GM12878 (cell line): ENCODE results near the gene ZNF496. TPM values are rescaled to one million over a fixed set of nuclear protein-coding genes. Genes with fewer than 3 reads are reported as not detected.

Experiments
- ATAC-seq: fragments of 200-7000 bp; cut with Tn5 transposase; 3 replicates; pipeline ENCODE4 v1.9.1; 2020; ENCODE audit warnings: mild to moderate bottlenecking, moderate library complexity
- BruUV-seq: library from RNA; stranded (reverse); fragments of 400-500 nt; replicated peaks from 2 replicates; lab custom pipeline; 2021; lab: Mats Ljungman, UMichigan
- CTCF ChIA-PET: fragments of 300-600 bp; sonication (Branson Sonifier 250); formaldehyde crosslinking; extraction: SDS; loops from one replicate; lab custom pipeline; 2021; ENCODE audit warnings: inconsistent platforms; lab: Yijun Ruan, JAX
- POLR2A ChIA-PET: fragments of 350-600 bp; formaldehyde crosslinking; extraction: SDS; loops from one replicate; lab custom pipeline; 2021; ENCODE audit warnings: inconsistent platforms; lab: Charles Lee
- RAD21 ChIA-PET: fragments of 300-600 bp; sonication (Branson Sonifier 250); formaldehyde crosslinking; loops from one replicate; lab custom pipeline; 2023; ENCODE audit warnings: antibody characterized with exemption; ENCODE audit not compliant: unreplicated experiment; lab: Charles Lee
- SMC1A ChIA-PET: fragments of 300-600 bp; sonication (Branson Sonifier 250); formaldehyde crosslinking; loops from one replicate; lab custom pipeline; 2023; ENCODE audit not compliant: unreplicated experiment, uncharacterized antibody; lab: Charles Lee
- DNase-seq: peaks from one replicate; pipeline ENCODE4 v3.0.0-alpha.2; 2011; ENCODE audit warnings: low read depth, low spot score
- FAIRE-seq: peaks from 3 replicates; lab custom pipeline; 2011; peaks lifted over from hg19 to GRCh38; lab: Jason Lieb, UNC
- H2AFZ ChIP-seq: 2 replicates; pipeline ENCODE4 v1.6.0; 2011; ENCODE audit warnings: low read depth, low read length, control low read depth; ENCODE audit not compliant: control insufficient read depth
- H3K27ac ChIP-seq: 2 replicates; pipeline ENCODE4 v1.5.1; 2011; ENCODE audit warnings: control low read depth; ENCODE audit not compliant: control insufficient read depth, insufficient read depth
- H3K27me3 ChIP-seq, 2 experiments: replicated peaks in 1 of 2; 2 replicates each; pipeline versions ENCODE4 v1.6.0 to v1.6.1; 2011; ENCODE audit warnings: low read length in 1 of 2; ENCODE audit not compliant: control insufficient read depth in 2 of 2, insufficient read depth in 2 of 2
- H3K36me3 ChIP-seq, 2 experiments: 2 replicates each; pipeline ENCODE4 v1.5.1; 2011; ENCODE audit warnings: low read length in 1 of 2; ENCODE audit not compliant: control insufficient read depth in 2 of 2, insufficient read depth in 2 of 2
- H3K4me1 ChIP-seq: 2 replicates; pipeline ENCODE4 v1.6.1; 2011; ENCODE audit warnings: mild to moderate bottlenecking, low read length, moderate library complexity, mixed read lengths; ENCODE audit not compliant: control insufficient read depth, insufficient read depth
- H3K4me2 ChIP-seq: 2 replicates; pipeline ENCODE4 v1.6.0; 2011; ENCODE audit warnings: control low read depth; ENCODE audit not compliant: control insufficient read depth, insufficient read depth
- H3K4me3 ChIP-seq: fragments of 200-600 bp; sonication (generic); 2 replicates; pipeline ENCODE4 v1.5.1; 2016
- H3K79me2 ChIP-seq: 2 replicates; pipeline ENCODE4 v1.6.0; 2011; ENCODE audit warnings: low read length; ENCODE audit not compliant: control insufficient read depth, insufficient read depth
- H3K9ac ChIP-seq: 2 replicates; pipeline ENCODE4 v1.8.0; 2011; ENCODE audit warnings: low read length, control low read depth, mixed read lengths; ENCODE audit not compliant: control insufficient read depth, insufficient read depth
- H3K9me3 ChIP-seq: replicated peaks from 3 replicates; pipeline ENCODE4 v1.5.1; 2011; ENCODE audit warnings: mild to moderate bottlenecking, low read length; ENCODE audit not compliant: control insufficient read depth, insufficient read depth
- H4K20me1 ChIP-seq: 2 replicates; pipeline ENCODE4 v1.6.0; 2011; ENCODE audit not compliant: control insufficient read depth, insufficient read depth
- BHLHE40 ChIP-seq, 2 experiments: fragments of 450-650 bp in 1 of 2; IDR thresholded peaks; 2 replicates each; pipeline ENCODE4 v1.6.1; 2011 to 2017; ENCODE audit warnings: low read depth in 2 of 2, borderline replicate concordance in 1 of 2, improper control_type of control experiment in 1 of 2, low read length in 1 of 2, mild to moderate bottlenecking in 1 of 2
- CBFB ChIP-seq: IDR thresholded peaks from 2 replicates; pipeline ENCODE4 v1.6.1; 2016; ENCODE audit warnings: antibody characterized with exemption, low read depth
- E2F8 ChIP-seq: fragments of 450-650 bp; IDR thresholded peaks from 2 replicates; pipeline ENCODE4 v1.6.1; 2018; ENCODE audit warnings: mild to moderate bottlenecking, low read depth, moderate library complexity; ENCODE audit not compliant: partially characterized antibody
- LARP7 ChIP-seq: fragments of 450-650 bp; IDR thresholded peaks from 2 replicates; pipeline ENCODE4 v1.6.1; 2017; ENCODE audit warnings: mild to moderate bottlenecking
- NR2C2 ChIP-seq: IDR thresholded peaks from 2 replicates; pipeline ENCODE4 v1.6.1; 2011; ENCODE audit warnings: borderline replicate concordance, low read depth; ENCODE audit not compliant: control insufficient read depth, insufficient read length
- RELA ChIP-seq: fragments of 450-650 bp; IDR thresholded peaks from 2 replicates; pipeline ENCODE4 v1.8.0; 2014; ENCODE audit warnings: borderline replicate concordance; ENCODE audit not compliant: partially characterized antibody
- WGBS: methylation state at CpG from one replicate; pipeline ENCODE4 v1.1.6; 2016; ENCODE audit warnings: low lambda C conversion rate; ENCODE audit not compliant: insufficient replicate concordance, insufficient coverage; ENCODE audit errors: missing lambda C conversion rate; 5-methylcytosine and 5-hydroxymethylcytosine counted together
- in situ Hi-C: fragments of 300-500 bp; cut with MboI; formaldehyde crosslinking; loops from 9 replicates; pipeline ENCODE4 v1.14.3; 2018; ENCODE audit warnings: mixed read lengths
- intact Hi-C: fragments of 100-400 bp; cut with micrococcal nuclease; formaldehyde crosslinking; loops from one replicate; pipeline ENCODE4 v1.14.2; 2022; ENCODE audit not compliant: unreplicated experiment
- polyA plus RNA-seq, 11 experiments: library from polyadenylated mRNA; depleted of rRNA in 4 of 11; unstranded in 6 of 11; stranded (reverse) in 5 of 11; fragments of >200 nt; fragmentation: Nextera tagmentation in 4 of 11; fragmentation: Illumina TruSeq in 1 of 11; extraction: Ambion mirVana in 4 of 11; extraction: Trizol in 1 of 11; gene quantifications; 1 replicate in 1 of 11; 2 replicates in 10 of 11; pipeline versions ENCODE4 v1.2.1 to v1.2.3, GENCODE V29; 2011 to 2016; ENCODE audit warnings: inconsistent platforms in 2 of 11, missing spikeins in 2 of 11, low read depth in 1 of 11
- total RNA-seq, 4 experiments: library from RNA; depleted of rRNA in 3 of 4; stranded (reverse); fragments of >200 nt in 3 of 4; fragmentation: Illumina TruSeq in 1 of 4; extraction: Trizol in 1 of 4; gene quantifications; 2 replicates each; pipeline versions ENCODE4 v1.2.1 to v1.2.3, GENCODE V29; 2013 to 2021
- TF ChIP-seq, protein P1 (sequence below): IDR thresholded peaks from 2 replicates; pipeline ENCODE4 v1.6.1; 2011; ENCODE audit warnings: mild to moderate bottlenecking, low read depth, low read length, moderate library complexity; ENCODE audit not compliant: insufficient replicate concordance
- TF ChIP-seq, protein P2 (sequence below): fragments of 450-650 bp; IDR thresholded peaks from 2 replicates; pipeline ENCODE4 v1.6.1; 2017; ENCODE audit warnings: mild to moderate bottlenecking, moderate library complexity
- TF ChIP-seq, protein P3 (sequence below): fragments of 450-650 bp; IDR thresholded peaks from 2 replicates; pipeline ENCODE4 v1.6.1; 2016; ENCODE audit warnings: mild to moderate bottlenecking

The ZNF496 gene
- total and polyA plus RNA-seq, 10 of the 15 experiments (the other 5 are each of a cell fraction or from before 2014, with no cell fraction given), result 1.6 to 26.4 (median 12.5) TPM

DNA sequence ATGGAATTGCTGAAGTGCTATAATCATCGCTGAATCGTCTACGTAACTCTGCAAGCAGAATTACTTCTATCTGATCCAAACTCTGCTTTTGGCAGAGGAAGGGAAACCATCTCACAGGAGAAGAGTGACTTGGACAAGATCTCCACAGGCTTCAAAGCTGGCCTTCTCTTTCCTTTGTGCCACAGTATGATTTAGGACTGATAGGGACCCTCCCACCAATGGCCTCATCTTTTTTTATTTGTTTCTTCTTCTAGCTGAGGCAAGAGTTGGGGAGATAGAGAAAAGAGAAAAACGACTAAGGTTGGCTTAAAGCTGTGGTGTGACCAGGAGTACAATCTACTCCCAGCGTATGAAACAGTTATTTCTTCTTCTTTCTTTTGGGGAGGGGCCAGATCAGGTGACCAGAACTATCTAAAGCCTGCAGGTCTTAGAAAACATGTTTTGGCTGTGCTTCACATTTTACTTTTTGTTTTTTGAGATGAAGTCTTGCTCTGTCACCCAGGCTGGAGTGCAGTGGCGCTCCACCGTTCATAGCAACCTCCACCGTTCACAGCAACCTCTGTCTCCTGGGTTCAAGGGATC, 35.0 kb downstream of the ZNF496 start:
- Histone ChIP-seq H3K36me3 (peaks cover 0 to 2% of the 10 kb centered on the region in 2 experiments; a peak in 2 of 4 replicates), H3K27ac (no peak overlapping the region), H3K9me3 (no peaks in the 10 kb centered on the region), H3K4me1 (no peaks in the 10 kb centered on the region), H3K27me3 (no peaks in the 10 kb centered on the region), H3K79me2 (no peaks in the 10 kb centered on the region), H4K20me1 (no peaks in the 10 kb centered on the region), H3K4me3 (no peak overlapping the region), H3K4me2 (no peak overlapping the region), H3K9ac (no peak overlapping the region), H2AFZ (no peak overlapping the region)
- no peak for FAIRE-seq
- BruUV-seq, result no TSS peak
- POLR2A ChIA-PET, result no interaction called here
- in situ Hi-C loops, result no loop called here
- TF ChIP-seq LARP7 (no peak), CBFB (no peak), BHLHE40 (IDR thresholded peaks at IDR 0.05; ENCODE audit: borderline replicate concordance in 1 of 2, low read depth in 2 of 2, low read length in 1 of 2) (no peak), NR2C2 (no peak), E2F8 (no peak), RELA (no peak)
- TF ChIP-seq, protein P1, sequence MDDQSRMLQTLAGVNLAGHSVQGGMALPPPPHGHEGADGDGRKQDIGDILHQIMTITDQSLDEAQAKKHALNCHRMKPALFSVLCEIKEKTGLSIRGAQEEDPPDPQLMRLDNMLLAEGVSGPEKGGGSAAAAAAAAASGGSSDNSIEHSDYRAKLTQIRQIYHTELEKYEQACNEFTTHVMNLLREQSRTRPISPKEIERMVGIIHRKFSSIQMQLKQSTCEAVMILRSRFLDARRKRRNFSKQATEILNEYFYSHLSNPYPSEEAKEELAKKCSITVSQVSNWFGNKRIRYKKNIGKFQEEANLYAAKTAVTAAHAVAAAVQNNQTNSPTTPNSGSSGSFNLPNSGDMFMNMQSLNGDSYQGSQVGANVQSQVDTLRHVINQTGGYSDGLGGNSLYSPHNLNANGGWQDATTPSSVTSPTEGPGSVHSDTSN, result no peak
- TF ChIP-seq, protein P2, sequence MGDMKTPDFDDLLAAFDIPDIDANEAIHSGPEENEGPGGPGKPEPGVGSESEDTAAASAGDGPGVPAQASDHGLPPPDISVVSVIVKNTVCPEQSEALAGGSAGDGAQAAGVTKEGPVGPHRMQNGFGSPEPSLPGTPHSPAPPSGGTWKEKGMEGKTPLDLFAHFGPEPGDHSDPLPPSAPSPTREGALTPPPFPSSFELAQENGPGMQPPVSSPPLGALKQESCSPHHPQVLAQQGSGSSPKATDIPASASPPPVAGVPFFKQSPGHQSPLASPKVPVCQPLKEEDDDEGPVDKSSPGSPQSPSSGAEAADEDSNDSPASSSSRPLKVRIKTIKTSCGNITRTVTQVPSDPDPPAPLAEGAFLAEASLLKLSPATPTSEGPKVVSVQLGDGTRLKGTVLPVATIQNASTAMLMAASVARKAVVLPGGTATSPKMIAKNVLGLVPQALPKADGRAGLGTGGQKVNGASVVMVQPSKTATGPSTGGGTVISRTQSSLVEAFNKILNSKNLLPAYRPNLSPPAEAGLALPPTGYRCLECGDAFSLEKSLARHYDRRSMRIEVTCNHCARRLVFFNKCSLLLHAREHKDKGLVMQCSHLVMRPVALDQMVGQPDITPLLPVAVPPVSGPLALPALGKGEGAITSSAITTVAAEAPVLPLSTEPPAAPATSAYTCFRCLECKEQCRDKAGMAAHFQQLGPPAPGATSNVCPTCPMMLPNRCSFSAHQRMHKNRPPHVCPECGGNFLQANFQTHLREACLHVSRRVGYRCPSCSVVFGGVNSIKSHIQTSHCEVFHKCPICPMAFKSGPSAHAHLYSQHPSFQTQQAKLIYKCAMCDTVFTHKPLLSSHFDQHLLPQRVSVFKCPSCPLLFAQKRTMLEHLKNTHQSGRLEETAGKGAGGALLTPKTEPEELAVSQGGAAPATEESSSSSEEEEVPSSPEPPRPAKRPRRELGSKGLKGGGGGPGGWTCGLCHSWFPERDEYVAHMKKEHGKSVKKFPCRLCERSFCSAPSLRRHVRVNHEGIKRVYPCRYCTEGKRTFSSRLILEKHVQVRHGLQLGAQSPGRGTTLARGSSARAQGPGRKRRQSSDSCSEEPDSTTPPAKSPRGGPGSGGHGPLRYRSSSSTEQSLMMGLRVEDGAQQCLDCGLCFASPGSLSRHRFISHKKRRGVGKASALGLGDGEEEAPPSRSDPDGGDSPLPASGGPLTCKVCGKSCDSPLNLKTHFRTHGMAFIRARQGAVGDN, result no peak
- TF ChIP-seq, protein P3, sequence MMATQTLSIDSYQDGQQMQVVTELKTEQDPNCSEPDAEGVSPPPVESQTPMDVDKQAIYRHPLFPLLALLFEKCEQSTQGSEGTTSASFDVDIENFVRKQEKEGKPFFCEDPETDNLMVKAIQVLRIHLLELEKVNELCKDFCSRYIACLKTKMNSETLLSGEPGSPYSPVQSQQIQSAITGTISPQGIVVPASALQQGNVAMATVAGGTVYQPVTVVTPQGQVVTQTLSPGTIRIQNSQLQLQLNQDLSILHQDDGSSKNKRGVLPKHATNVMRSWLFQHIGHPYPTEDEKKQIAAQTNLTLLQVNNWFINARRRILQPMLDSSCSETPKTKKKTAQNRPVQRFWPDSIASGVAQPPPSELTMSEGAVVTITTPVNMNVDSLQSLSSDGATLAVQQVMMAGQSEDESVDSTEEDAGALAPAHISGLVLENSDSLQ, result no peak
- SMC1A ChIA-PET, result interaction anchor here (1.0 kb wide), 1 partner anchor 48 kb away, joined by 4 read pairs; no protein-coding TSS in a partner anchor
- CTCF ChIA-PET, result no interaction called here
- 82% methylated on average over 8 of the region's 8 CpGs for WGBS
- no peak for ATAC-seq
- RAD21 ChIA-PET, result no interaction called here
- intact Hi-C loops, result no loop called here
- DNase-seq, result no peak
